Uterus (tissue), 4 donors: ENCODE measurements around the gene GALK2. TPM values are rescaled to one million over a fixed set of nuclear protein-coding genes. Genes with fewer than 3 reads are reported as not detected.

Source experiments
- DNase-seq, 2 donors: peaks; one replicate each; pipeline ENCODE4 v3.0.0-alpha.2; 2019 to 2020
- H3K27ac ChIP-seq, 2 donors: fragments of 200-600 bp; sonication (generic); 1 replicate in 1 of 2; 2 replicates in 1 of 2; pipeline ENCODE4 v1.5.1; 2016 to 2018
- H3K27me3 ChIP-seq, 2 donors: fragments of 200-600 bp; sonication (generic); one replicate each; pipeline ENCODE4 v1.5.1; 2018 to 2019; ENCODE audit warnings: control low read depth in 1 of 2
- H3K36me3 ChIP-seq, 2 donors: fragments of 200-600 bp; sonication (generic); one replicate each; pipeline ENCODE4 v1.5.1; 2019; ENCODE audit warnings: control low read depth in 1 of 2
- H3K4me1 ChIP-seq, 2 donors: fragments of 200-600 bp; sonication (generic); one replicate each; pipeline ENCODE4 v1.5.1; 2018 to 2019; ENCODE audit warnings: control low read depth in 1 of 2
- H3K4me3 ChIP-seq, 2 donors: fragments of 200-600 bp; sonication (generic); 1 replicate in 1 of 2; 2 replicates in 1 of 2; pipeline ENCODE4 v1.5.1; 2018 to 2019; ENCODE audit warnings: mild to moderate bottlenecking in 1 of 2
- H3K9me3 ChIP-seq, 2 donors: fragments of 200-600 bp; sonication (generic); one replicate each; pipeline ENCODE4 v1.5.1; 2019; ENCODE audit warnings: control low read depth in 1 of 2
- CTCF ChIP-seq, 4 experiments: fragments of 200-600 bp in 2 of 4; fragments of 450-650 bp in 2 of 4; sonication (generic) in 2 of 4; IDR thresholded peaks; one replicate each; pipeline ENCODE4 v1.5.1; 2016 to 2019; ENCODE audit warnings: antibody characterized with exemption in 4 of 4, mild to moderate bottlenecking in 2 of 4, moderate library complexity in 1 of 4
- POLR2A ChIP-seq, 2 donors: fragments of 450-650 bp; IDR thresholded peaks; one replicate each; pipeline ENCODE4 v1.6.1; 2016; ENCODE audit warnings: antibody characterized with exemption in 2 of 2, mild to moderate bottlenecking in 1 of 2, moderate library complexity in 1 of 2
- intact Hi-C: fragments of 100-400 bp; cut with DNase I; formaldehyde crosslinking; loops from one replicate; pipeline ENCODE4 v1.15.1; 2023; ENCODE audit warnings: low total_unique reads
- total RNA-seq, 4 donors: library from RNA; depleted of rRNA in 3 of 4; stranded (reverse); fragments of >200 nt in 3 of 4; gene quantifications; one replicate each; pipeline versions ENCODE4 v1.1.0 to v1.2.4, GENCODE V29; 2014 to 2023
- donor health status: DM: yes; HTN: yes; CAD: no.

GALK2 gene
- total RNA-seq, 4 donors from 2014 or later: 65.1 to 178 (median 79.4) TPM

- Histone ChIP-seq H3K27me3 (no peaks in the 10 kb centered on the region), H3K4me3 (no peak overlapping the region), H3K9me3 (no peaks in the 10 kb centered on the region), H3K27ac (no peak overlapping the region), H3K4me1 (no peaks in the 10 kb centered on the region), H3K36me3 (no peaks in the 10 kb centered on the region)
- intact Hi-C loops: no loop called here
- no peak for DNase-seq
- TF ChIP-seq POLR2A (IDR thresholded peaks at IDR 0.05) (no peak), CTCF (IDR thresholded peaks at IDR 0.05) (no peak)
Observed at GRCh38 chr15:49290191-49290590, 120.1 kb downstream of the GALK2 start.

GRCh38 chr15:49293941-49294340, 123.9 kb downstream of the GALK2 start:
- intact Hi-C loops: no loop called here
- H3K9me3 ChIP-seq: no peaks in the 10 kb centered on the region
- no peaks in the 10 kb centered on the region for H3K36me3 ChIP-seq
- TF ChIP-seq CTCF (IDR thresholded peaks at IDR 0.05) (no peak), POLR2A (IDR thresholded peaks at IDR 0.05) (no peak)
- no peaks in the 10 kb centered on the region for H3K27me3 ChIP-seq
- no peaks in the 10 kb centered on the region for H3K4me1 ChIP-seq
- no peak overlapping the region for H3K27ac ChIP-seq
- DNase-seq: no peak
- H3K4me3 ChIP-seq: no peak overlapping the region

- Histone ChIP-seq H3K27ac (no peak overlapping the region), H3K4me1 (no peaks in the 10 kb centered on the region), H3K36me3 (no peaks in the 10 kb centered on the region), H3K9me3 (no peaks in the 10 kb centered on the region), H3K4me3 (no peak overlapping the region), H3K27me3 (no peaks in the 10 kb centered on the region)
- TF ChIP-seq POLR2A (IDR thresholded peaks at IDR 0.05): no peak
- no peak for TF ChIP-seq CTCF (IDR thresholded peaks at IDR 0.05)
- no peak for DNase-seq
- intact Hi-C loops: no loop called here
Observed at GRCh38 chr15:49296258-49296657, 126.2 kb downstream of the GALK2 start.

GRCh38 chr15:49297584-49297983, 127.5 kb downstream of the GALK2 start:
- H3K9me3 ChIP-seq: no peaks in the 10 kb centered on the region
- no peaks in the 10 kb centered on the region for H3K4me1 ChIP-seq
- DNase-seq: no peak
- H3K36me3 ChIP-seq: no peaks in the 10 kb centered on the region
- intact Hi-C loops: no loop called here
- H3K4me3 ChIP-seq: no peak overlapping the region
- TF ChIP-seq CTCF (IDR thresholded peaks at IDR 0.05) (no peak), POLR2A (IDR thresholded peaks at IDR 0.05) (no peak)
- no peak overlapping the region for H3K27ac ChIP-seq
- no peaks in the 10 kb centered on the region for H3K27me3 ChIP-seq

GRCh38 chr15:49300856-49301255, 130.8 kb downstream of the GALK2 start:
- H3K36me3 ChIP-seq: no peaks in the 10 kb centered on the region
- no peak overlapping the region for H3K27ac ChIP-seq
- H3K9me3 ChIP-seq: no peaks in the 10 kb centered on the region
- TF ChIP-seq CTCF (IDR thresholded peaks at IDR 0.05) (no peak), POLR2A (IDR thresholded peaks at IDR 0.05) (no peak)
- DNase-seq: no peak
- no peak overlapping the region for H3K4me3 ChIP-seq
- intact Hi-C loops: no loop called here
- no peaks in the 10 kb centered on the region for H3K4me1 ChIP-seq
- no peaks in the 10 kb centered on the region for H3K27me3 ChIP-seq
